SU-DHL-6 (cell line): ENCODE results near the gene GSN.

Experiments used
- H2AFZ ChIP-seq: fragments of 200-600 bp; sonication (generic); 2 replicates; pipeline ENCODE4 v1.6.1; 2014; ENCODE audit warnings: low read depth, mild to moderate bottlenecking, moderate library complexity, mixed read lengths, antibody characterized with exemption, low read length; ENCODE audit not compliant: severe bottlenecking
- H3F3A ChIP-seq: fragments of 200-600 bp; shearing (Covaris generic); 2 replicates; pipeline ENCODE4 v1.6.0; 2016; ENCODE audit warnings: antibody characterized with exemption, mild to moderate bottlenecking; ENCODE audit not compliant: insufficient read depth
- H3K27ac ChIP-seq: fragments of 200-600 bp; sonication (generic); 2 replicates; pipeline ENCODE4 v1.5.1; 2016; ENCODE audit warnings: low read depth, mild to moderate bottlenecking, low read length, moderate library complexity, mixed read lengths
- H3K27me3 ChIP-seq: fragments of 200-600 bp; sonication (generic), shearing (Covaris generic); 2 replicates; pipeline ENCODE4 v1.6.0; 2014; ENCODE audit warnings: mild to moderate bottlenecking, low read length
- H3K36me3 ChIP-seq: fragments of 200-600 bp; sonication (generic); 2 replicates; pipeline ENCODE4 v1.6.1; 2014; ENCODE audit warnings: mild to moderate bottlenecking, low read length, mixed read lengths
- H3K4me2 ChIP-seq: fragments of 300-600, 200-600 bp; shearing (Covaris generic), sonication (generic); 2 replicates; pipeline ENCODE4 v1.6.0; 2014; ENCODE audit warnings: low read length, low read depth, mild to moderate bottlenecking; ENCODE audit not compliant: poor library complexity, severe bottlenecking
- H3K4me3 ChIP-seq: fragments of 200-600 bp; sonication (generic); 2 replicates; pipeline ENCODE4 v1.5.1; 2014; ENCODE audit warnings: antibody characterized with exemption, low read length, mild to moderate bottlenecking, mixed read lengths; ENCODE audit not compliant: insufficient read depth, poor library complexity, severe bottlenecking
- H3K79me2 ChIP-seq: fragments of 200-600 bp; sonication (generic); 2 replicates; pipeline ENCODE4 v1.6.1; 2014; ENCODE audit warnings: mild to moderate bottlenecking, low read length, moderate library complexity; ENCODE audit not compliant: insufficient read depth
- H3K9ac ChIP-seq: fragments of 200-600 bp; sonication (generic); 2 replicates; pipeline ENCODE4 v1.7.0; 2014; ENCODE audit warnings: mild to moderate bottlenecking, low read length
- H3K9me2 ChIP-seq: fragments of 200-600 bp; sonication (generic); replicated peaks from 2 replicates; pipeline ENCODE4 v1.6.1; 2014; ENCODE audit warnings: low read length; ENCODE audit not compliant: insufficient read depth
- H3K9me3 ChIP-seq: fragments of 200-600 bp; sonication (generic); 2 replicates; pipeline ENCODE4 v1.6.1; 2014; ENCODE audit warnings: low read length, mixed read lengths; ENCODE audit not compliant: insufficient read depth
- H4K20me1 ChIP-seq: fragments of 200-600 bp; sonication (generic); 2 replicates; pipeline ENCODE4 v1.6.1; 2014; ENCODE audit warnings: low read depth, mild to moderate bottlenecking, antibody characterized with exemption, low read length, moderate library complexity, mixed read lengths
- EZH2phosphoT487 ChIP-seq: fragments of 200-600 bp; sonication (generic), shearing (Covaris generic); conservative IDR thresholded peaks from 2 replicates; pipeline ENCODE4 v1.6.1; 2018; ENCODE audit warnings: mild to moderate bottlenecking, antibody characterized with exemption, low read length, moderate library complexity, mixed read lengths
- TF ChIP-seq, protein P1 (sequence below): fragments of 200-600 bp; sonication (generic); IDR thresholded peaks from one replicate; pipeline ENCODE4 v1.5.1; 2017; ENCODE audit warnings: antibody characterized with exemption, mild to moderate bottlenecking, low read length, moderate library complexity; ENCODE audit not compliant: insufficient read depth, poor library complexity, severe bottlenecking

GSN gene

DNA sequence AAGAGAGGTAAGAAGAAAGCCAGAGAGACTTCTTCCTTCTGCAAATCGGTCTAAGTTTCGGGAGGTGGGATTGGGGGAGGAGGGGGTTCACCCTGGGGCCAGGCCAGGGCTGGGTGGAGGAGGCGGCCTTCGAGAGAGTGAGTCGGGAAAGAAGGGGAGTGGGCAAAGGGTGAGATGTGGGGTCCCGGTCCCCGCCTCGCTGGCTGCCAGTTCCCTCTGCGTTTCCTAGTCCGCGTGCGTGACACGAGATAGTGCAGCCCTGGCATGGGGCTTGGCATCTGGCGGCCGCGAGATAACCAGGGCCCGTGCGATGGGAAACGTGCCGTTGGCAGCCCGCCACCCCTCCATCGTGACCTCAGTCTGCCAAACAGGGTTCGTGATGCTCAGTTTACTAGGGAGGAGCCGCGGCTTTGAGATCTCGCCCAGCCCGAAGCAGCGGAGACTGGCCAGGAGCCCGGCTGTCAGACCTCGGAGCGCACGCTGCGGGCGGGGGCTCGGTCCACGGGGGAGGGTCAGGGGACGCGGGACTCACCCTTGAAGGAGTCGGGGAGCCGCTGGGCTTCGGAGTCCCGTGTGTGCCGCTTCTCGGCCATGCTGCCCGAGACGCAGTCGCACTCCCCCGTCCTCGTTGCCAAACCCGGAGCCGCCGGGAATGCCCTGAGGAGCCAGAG, 101.8 kb downstream of the GSN start, which contains the start of gene STOM:
Gene STOM, minus strand, starts transcription at position 656 of the 671 bp plus-strand sequence. Its CDS starts 63 bp downstream, at position 593.
- no peaks in the 10 kb centered on the region for H4K20me1 ChIP-seq
- H3K27ac ChIP-seq = no peak within 1 kb of the TSS
- H3K27me3 ChIP-seq = no peaks in the 10 kb centered on the region
- H2AFZ ChIP-seq = peak within 1 kb of the TSS; percentile 89
- TF ChIP-seq EZH2phosphoT487 = no peak
- TF ChIP-seq, protein P1, sequence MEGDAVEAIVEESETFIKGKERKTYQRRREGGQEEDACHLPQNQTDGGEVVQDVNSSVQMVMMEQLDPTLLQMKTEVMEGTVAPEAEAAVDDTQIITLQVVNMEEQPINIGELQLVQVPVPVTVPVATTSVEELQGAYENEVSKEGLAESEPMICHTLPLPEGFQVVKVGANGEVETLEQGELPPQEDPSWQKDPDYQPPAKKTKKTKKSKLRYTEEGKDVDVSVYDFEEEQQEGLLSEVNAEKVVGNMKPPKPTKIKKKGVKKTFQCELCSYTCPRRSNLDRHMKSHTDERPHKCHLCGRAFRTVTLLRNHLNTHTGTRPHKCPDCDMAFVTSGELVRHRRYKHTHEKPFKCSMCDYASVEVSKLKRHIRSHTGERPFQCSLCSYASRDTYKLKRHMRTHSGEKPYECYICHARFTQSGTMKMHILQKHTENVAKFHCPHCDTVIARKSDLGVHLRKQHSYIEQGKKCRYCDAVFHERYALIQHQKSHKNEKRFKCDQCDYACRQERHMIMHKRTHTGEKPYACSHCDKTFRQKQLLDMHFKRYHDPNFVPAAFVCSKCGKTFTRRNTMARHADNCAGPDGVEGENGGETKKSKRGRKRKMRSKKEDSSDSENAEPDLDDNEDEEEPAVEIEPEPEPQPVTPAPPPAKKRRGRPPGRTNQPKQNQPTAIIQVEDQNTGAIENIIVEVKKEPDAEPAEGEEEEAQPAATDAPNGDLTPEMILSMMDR = no peak
- H3K4me3 ChIP-seq = peak within 1 kb of the TSS; percentile 68
- H3K9me2 ChIP-seq = no peaks in the 10 kb centered on the region
- H3K79me2 ChIP-seq = no peaks in the 10 kb centered on the region
- H3K36me3 ChIP-seq = no peaks in the 10 kb centered on the region
- no peaks in the 10 kb centered on the region for H3F3A ChIP-seq
- peak within 1 kb of the TSS; percentile 53 for H3K9ac ChIP-seq
- H3K4me2 ChIP-seq = peak within 1 kb of the TSS; percentile 61
- no peaks in the 10 kb centered on the region for H3K9me3 ChIP-seq

DNA sequence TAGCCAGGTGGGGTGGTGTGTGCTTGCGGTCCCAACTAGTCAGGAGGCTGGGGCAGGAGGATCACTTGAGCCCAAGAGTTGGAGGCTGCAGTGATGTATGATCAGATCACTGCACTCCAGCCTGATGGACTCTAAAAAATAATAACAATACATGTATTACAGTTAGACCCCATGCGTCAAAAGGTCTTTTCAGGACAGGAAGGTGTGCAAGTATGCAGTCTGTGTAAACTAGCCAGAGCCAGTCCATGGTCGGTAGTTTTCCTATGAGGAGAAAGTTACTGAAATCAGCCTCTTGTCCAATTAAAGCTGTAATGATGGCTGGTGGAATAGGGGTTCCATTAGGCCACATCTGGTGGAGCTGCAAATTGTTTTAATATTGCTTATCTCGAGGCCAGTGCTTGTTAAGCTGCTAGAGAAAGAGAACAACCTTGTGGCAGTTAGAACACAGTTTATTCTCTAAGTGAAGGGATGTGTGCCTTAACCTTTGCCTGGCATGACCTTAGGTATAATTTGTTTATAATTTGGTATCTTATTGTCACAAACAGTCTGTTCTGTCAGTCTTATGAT, 103.6 kb downstream of the GSN start:
- Histone ChIP-seq H3K9me2 (no peaks in the 10 kb centered on the region), H3K9ac (no peak overlapping the region), H2AFZ (no peak overlapping the region), H3F3A (no peaks in the 10 kb centered on the region), H3K79me2 (no peaks in the 10 kb centered on the region), H3K27ac (no peak overlapping the region), H3K4me2 (no peak overlapping the region), H4K20me1 (no peaks in the 10 kb centered on the region), H3K9me3 (no peaks in the 10 kb centered on the region), H3K36me3 (no peaks in the 10 kb centered on the region), H3K27me3 (no peaks in the 10 kb centered on the region), H3K4me3 (no peak overlapping the region)
- TF ChIP-seq, protein P1 = no peak
- TF ChIP-seq EZH2phosphoT487 = no peak

DNA sequence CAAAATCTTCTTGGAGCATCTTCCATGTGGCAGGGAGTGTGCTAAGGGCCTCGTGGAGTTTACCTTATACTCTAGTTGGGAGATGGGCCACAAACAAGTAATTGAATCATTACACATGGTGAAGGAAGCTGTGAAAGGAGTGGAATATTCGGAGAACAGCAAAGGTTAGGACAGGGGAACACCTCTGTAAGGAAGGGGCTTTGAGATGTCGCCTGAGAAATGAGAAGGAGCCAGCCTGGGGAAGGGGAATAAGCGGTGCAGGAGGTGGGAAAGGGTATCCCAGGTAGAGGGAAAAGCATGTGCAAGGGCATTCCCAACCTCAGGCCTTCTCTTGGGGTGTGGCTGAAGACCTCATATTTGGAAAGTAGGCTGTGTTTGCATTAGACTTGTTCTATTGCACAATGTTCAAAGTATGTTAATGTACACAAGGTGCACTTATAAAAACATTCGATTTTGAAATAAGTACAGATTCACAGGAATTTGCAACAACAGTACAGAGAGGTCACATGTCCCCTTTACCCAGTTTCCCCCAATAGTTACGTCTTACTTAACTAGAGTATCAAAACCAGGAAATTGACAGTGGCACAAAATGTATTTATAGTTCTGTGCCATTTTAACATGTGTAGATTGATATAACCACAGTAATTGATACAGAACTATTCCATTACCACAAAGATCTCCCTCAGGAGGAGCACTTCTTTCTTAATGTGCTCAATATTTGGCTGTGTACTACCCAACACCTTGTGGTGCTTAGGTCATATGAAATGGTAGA, 104.5 kb downstream of the GSN start:
- Histone ChIP-seq H3K9me3 (no peaks in the 10 kb centered on the region), H3F3A (no peaks in the 10 kb centered on the region), H3K36me3 (no peaks in the 10 kb centered on the region), H3K27me3 (no peaks in the 10 kb centered on the region), H3K79me2 (no peaks in the 10 kb centered on the region), H4K20me1 (no peaks in the 10 kb centered on the region), H3K9ac (no peak overlapping the region), H3K4me3 (no peak overlapping the region), H3K9me2 (no peaks in the 10 kb centered on the region), H3K27ac (no peak overlapping the region), H3K4me2 (no peak overlapping the region), H2AFZ (peak overlapping the region; percentile 14)
- TF ChIP-seq, protein P1 = no peak
- TF ChIP-seq EZH2phosphoT487 = no peak
